ENCODE data around the gene PTCH2.

DNA sequence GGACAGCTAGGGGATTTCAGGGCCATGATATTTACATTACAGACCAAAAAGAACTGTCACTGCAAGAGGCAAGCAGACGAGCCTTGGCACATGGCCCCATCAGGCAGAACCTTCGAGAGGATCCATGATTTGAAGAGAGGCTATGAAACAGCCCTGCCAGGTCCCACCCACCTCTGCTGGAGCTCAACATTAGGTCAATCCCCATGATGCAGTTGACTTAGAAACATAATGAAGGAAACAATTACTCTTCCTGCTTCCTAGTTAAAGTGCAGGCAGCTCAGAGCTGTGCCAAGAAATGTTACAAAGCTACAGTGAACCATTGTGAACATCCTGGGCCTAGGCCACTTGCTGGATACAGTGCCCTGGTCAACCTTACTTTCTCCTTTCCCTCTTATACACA, 41.7 kb upstream of the PTCH2 start:
- TF ChIP-seq CTCF (IDR thresholded peaks at IDR 0.05; ENCODE audit: borderline replicate concordance, extremely low read depth, low read length, poor library complexity, severe bottlenecking) (no peak), EZH2 (IDR thresholded peaks at IDR 0.05; ENCODE audit: borderline replicate concordance, low read depth, low read length, severe bottlenecking) (no peak)
